GM18508 (cell line): ENCODE data around the gene ZNF878.

ENCODE experiments used
- ATAC-seq: cut with Tn5 transposase; IDR thresholded peaks from one replicate; pipeline ENCODE4 v1.9.1; 2021; ENCODE audit warnings: moderate number of reproducible peaks; ENCODE audit not compliant: insufficient read depth, unreplicated experiment

The ZNF878 gene

DNA sequence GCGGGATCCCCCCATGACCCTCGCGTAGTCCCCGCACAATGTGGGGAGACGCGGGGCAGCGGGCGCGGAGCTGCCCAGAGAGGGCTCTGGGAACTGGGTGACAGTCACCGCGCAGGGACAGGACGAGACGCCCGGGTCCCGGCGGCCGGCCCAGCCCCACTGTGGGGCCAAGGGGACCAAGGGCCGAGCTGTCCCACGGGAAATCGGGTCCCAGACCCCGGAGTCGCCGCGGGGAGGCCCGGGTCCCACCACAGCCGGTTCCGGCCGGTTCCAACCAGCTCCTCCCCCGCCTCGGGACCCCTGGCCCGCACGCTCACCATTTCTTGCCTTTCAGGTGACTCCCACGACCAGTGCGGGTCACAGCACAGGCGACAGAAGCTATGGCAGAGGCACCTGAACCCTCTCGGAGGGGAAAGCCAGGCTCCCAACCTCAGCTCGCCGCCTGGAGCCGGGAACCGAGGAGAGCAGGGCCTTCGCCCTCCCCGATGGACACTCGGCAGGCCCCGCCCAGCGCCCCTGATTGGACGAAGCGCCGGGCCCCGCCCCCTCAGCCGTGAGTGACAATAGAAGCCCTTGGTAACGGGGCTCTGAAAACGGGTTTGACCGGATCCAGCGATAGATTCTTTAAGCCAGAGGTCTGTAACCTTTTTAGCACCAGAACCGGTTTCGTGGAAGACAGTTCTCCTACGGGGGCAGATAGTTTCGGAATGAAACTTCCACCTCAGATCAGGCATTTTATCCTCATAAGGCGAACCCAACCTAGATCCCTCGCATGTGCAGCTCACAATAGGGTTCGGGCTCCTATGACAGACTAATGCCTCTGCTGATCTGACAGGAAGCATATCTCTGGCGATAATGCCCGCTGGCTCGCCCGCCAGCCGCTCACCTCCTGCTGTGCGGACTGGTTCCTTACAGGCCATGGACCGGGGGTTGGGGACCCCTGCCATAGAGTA is 17.3 kb downstream of the ZNF878 start, which contains the start of gene ZNF433:
Gene ZNF433 (minus strand): TSS at position 460 of the 953 bp plus-strand sequence. CDS start 140 bp downstream, at position 320.
- peak; percentile 55 for ATAC-seq

DNA sequence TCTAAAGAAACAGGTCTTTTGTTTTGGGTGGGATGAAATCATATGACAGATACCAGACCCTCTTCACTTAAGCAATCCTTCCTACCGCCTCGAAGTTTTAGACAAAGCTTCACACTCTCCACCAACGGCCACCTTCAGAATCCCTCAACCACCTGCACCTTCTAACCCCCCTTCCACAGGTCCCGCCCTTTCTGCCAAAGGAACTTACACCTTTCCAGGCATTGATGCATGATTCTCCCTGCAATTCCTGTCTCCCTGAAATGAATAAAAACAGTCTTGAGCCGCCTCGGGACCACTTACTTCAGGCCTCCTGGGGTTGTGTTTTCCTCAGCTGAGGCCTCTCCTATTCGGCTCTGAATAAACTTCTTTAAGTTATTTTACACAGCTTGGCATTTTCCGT is 18.1 kb downstream of the ZNF878 start:
- no peak for ATAC-seq

DNA sequence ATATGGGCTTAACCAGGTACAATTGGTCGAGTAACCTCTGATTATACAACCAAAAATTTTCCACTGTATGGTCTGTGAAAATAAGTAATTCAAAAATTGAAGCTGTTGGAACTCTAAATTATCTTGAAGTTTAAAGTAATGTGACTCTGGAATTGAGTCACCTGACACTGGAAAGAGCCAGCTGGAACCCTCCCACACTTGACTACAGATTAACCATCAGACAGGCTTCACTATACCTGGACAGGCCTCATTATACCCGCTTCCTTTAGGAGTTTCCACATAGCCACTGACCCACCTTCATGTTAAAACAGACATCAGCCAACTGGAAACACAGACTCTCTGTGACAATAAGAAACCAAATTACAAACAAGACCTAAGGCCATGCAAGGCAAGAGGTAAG is 18.6 kb downstream of the ZNF878 start:
- no peak for ATAC-seq

DNA sequence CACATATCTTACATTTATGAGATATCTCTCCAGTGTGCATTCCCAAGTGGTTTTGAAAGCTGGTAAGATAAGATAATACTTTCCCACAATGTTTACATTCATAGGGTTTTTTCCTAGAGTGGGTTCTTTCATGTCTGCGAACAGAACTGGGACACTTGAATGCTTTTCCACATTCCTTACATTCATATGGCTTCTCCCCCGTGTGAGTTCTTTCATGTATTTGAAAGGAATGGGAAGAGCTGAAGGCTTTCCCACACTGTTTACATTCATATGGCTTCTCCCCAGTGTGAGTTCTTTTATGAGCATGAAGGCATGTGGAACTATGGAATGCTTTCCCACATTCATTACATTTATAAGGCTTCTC is 37.0 kb downstream of the ZNF878 start:
- ATAC-seq = no peak

DNA sequence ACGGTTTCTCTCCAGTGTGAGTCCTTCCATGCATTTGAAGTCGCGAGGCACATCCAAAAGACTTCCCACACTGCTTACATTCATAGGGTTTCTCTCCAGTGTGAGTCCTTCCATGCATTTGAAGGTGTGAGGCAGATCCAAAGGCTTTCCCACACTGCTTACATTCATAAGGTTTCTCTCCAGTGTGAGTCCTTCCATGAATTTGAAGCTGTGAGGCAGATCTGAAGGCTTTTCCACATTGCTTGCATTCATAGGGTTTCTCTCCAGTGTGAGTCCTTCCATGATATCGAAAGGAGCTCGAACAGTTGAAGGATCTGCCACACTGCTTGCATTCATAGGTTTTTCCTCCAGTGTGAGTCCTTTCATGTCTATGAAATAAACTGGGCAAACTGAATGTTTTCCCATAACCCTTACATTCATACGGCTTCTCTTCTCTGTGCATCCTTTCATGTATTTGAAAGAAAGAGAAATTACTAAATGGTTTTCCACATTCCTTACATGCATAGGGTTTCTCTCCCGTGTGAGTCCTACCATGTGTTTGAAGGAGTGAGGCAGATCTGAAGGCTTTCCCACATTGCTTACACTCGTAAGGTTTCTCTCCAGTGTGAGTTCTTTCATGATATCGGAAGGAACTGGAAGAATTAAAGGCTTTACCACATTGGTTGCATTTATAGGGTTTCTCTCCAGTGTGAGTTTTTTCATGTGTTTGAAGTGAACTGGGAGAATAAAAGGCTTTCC is 37.6 kb downstream of the ZNF878 start:
- no peak for ATAC-seq

DNA sequence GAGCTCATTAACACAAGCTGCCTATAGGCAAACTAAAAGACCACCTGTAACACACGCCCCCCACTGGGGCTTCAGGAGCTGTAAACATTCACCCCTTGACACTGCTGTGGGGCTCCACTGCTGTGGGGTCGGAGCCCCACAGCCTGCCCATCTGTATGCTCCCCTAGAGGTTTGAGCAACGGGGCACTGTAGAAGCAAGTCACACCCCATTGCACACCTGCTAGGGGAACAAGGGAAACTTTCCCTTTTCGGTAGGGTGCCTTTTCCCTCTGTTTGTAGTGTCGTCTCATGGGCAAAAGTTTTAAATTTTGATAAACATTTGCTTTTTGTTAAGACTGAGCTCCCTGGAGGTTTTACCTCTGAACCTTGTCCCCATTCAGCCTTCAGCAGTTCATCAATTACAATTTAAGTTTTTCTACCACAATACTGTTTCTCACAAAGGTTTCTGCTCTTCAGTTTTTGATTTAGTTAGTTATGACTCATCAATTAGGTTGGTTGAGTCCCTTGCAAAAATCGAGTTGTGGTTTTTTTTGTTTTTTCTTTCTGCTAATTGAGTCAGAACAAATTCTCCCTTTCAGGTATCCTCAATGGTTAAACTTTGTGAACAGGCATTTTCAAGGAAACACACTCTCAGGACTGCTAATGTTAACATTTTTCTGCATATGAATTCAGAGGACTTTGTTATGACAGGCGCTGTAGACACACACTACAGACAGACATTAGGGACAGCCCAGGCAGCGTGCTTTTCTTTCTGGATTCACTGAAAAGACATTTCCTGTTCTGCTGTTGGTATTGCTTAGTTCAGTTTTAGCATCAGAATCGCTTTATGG is 52.4 kb downstream of the ZNF878 start:
- ATAC-seq = no peak

DNA sequence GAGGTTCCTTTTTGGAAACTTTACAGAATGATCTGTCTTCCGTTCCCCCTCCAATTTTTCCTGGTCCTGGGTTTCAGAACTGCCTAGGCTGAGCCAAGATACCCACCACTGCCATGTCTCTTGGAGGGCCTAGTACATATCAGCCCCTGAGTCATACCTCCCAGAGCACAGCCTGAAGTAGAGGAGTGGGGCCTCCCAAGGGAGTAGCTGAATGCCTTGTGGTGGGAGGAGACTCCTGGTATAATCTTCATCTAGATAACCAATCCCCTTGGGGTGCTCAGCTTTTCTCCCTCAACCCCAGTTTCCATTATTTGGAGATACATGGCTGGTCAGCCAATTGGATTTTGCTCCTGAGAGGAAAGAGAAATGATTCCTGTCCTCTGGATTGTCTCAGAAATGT is 57.6 kb downstream of the ZNF878 start:
- no peak for ATAC-seq
